Peyer's patch (tissue), 4 donors: ENCODE data around the gene RPAP3.

Experiments used
- POLR2A ChIP-seq, 2 donors: fragments of 450-650 bp; IDR thresholded peaks; one replicate each; pipeline ENCODE4 v1.5.1; 2017; ENCODE audit warnings: antibody characterized with exemption in 2 of 2, mild to moderate bottlenecking in 2 of 2, moderate library complexity in 2 of 2
- TF ChIP-seq, protein P1 (sequence below), 6 experiments: fragments of 450-650 bp in 4 of 6; fragments of 200-600 bp in 2 of 6; sonication (generic) in 1 of 6; IDR thresholded peaks; one replicate each; pipeline ENCODE4 v1.5.1; 2017 to 2019; ENCODE audit warnings: antibody characterized with exemption in 6 of 6, mild to moderate bottlenecking in 3 of 6, moderate library complexity in 1 of 6

DNA sequence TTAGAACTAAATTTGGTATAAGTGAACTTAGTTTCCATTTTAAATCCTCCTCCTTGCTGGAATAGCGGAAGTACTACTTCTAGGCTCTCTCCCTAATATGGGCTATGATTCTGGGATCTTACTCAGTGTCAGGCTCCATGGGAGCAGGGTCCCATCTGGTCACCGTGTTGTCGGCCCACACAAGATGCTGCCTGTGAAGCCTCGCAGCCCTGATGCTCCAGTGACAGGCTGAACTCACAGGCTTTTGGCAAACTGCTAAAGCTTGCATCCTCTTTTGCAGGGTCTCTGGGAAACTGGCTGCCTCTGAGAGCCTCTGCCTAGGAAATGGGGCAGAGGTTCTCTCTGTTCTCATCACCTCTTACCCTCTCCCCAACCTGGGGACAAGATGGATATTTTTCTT lies 88.4 kb downstream of the RPAP3 start:
- TF ChIP-seq, protein P1, sequence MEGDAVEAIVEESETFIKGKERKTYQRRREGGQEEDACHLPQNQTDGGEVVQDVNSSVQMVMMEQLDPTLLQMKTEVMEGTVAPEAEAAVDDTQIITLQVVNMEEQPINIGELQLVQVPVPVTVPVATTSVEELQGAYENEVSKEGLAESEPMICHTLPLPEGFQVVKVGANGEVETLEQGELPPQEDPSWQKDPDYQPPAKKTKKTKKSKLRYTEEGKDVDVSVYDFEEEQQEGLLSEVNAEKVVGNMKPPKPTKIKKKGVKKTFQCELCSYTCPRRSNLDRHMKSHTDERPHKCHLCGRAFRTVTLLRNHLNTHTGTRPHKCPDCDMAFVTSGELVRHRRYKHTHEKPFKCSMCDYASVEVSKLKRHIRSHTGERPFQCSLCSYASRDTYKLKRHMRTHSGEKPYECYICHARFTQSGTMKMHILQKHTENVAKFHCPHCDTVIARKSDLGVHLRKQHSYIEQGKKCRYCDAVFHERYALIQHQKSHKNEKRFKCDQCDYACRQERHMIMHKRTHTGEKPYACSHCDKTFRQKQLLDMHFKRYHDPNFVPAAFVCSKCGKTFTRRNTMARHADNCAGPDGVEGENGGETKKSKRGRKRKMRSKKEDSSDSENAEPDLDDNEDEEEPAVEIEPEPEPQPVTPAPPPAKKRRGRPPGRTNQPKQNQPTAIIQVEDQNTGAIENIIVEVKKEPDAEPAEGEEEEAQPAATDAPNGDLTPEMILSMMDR (IDR thresholded peaks at IDR 0.05), result no peak
- no peak for TF ChIP-seq POLR2A (IDR thresholded peaks at IDR 0.05)
